ENCODE results near the gene SZT2. TPM values are rescaled to one million over a fixed set of nuclear protein-coding genes. Genes with fewer than 3 reads are reported as not detected.

The SZT2 gene
- total RNA-seq = 10 to 100 TPM; 49.5 to 73.2 TPM
- long read RNA-seq, full-length matches to known transcripts = 2 of 12 reads
- long read RNA-seq, partial matches to known transcripts = 5 of 12 reads
- long read RNA-seq, other reads (novel, unspliced or antisense) = 5 of 12 reads

- ATAC-seq (peak; percentile 98), DNase-seq (peak; percentile 96 to 97)
- intact Hi-C loops (cut with DNase I, micrococcal nuclease) = no loop called here
Measured at GRCh38 chr1:43389326-43390313, at the start of gene SZT2, which contains the start of gene MED8. TSS of gene SZT2 (plus strand) at chr1:43389899. CDS start at chr1:43389969, 70 bp downstream. TSS of gene MED8 (minus strand) at chr1:43389800. CDS start at chr1:43389764, 36 bp downstream.

DNA sequence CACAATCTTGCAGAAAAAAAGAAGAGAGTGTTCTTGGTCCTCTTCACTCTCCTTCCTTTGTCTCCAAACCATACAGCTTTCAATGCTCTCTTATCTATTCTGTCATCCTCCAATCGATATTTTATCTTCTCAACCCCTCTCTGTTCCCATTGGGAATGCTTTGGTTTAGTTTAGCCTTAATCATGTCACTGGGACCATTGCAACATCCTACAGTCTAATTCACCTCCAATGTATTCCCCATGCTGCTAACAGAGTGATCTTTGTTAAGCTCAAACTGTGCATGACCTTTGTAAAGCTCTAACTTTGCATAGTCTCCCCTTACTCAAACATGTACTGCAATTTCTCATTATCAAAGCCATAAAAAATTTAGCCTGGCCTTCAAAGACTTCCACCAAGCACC lies 49.1 kb upstream of the SZT2 start:
- ATAC-seq (no peak), DNase-seq (no peak)
- intact Hi-C loops (cut with DNase I, micrococcal nuclease) = no loop called here

DNA sequence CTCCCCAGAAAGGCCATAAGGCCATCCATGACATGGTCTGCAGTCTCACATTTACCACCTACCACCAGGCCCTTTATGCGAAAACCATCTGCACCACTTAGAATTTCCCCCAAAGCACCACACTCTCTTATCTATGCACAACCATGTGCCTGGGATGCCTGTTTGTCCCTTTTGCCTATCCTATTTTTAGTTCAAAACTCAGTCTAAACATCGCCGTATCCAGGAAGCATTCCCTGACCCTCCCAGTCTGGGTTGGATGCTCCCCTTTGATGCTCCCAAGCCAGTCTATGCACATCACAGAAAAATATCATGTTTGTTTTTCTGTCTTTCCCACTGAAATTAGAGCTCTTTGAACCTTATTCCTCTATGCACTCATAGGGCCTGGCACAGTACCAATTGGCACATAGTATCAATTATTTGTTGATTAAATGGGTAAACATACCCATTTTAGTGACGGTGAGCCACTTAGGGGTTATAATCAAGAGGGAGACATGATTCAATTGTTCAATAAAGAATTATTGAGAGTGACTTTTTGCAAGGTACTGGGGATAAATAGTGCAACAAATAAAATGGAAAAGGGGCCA lies 45.3 kb upstream of the SZT2 start:
- ATAC-seq (no peak), DNase-seq (no peak)
- intact Hi-C loops (cut with DNase I, micrococcal nuclease) = no loop called here

GRCh38 chr1:43345120-43345519 lies 44.6 kb upstream of the SZT2 start:
- intact Hi-C loops (cut with DNase I, micrococcal nuclease) = no loop called here
- no peak for DNase-seq
- peak; percentile 27 for ATAC-seq

GRCh38 chr1:43346636-43347035 lies 43.1 kb upstream of the SZT2 start:
- intact Hi-C loops (cut with DNase I, micrococcal nuclease) = no loop called here
- DNase-seq (no peak), ATAC-seq (no peak)

DNA sequence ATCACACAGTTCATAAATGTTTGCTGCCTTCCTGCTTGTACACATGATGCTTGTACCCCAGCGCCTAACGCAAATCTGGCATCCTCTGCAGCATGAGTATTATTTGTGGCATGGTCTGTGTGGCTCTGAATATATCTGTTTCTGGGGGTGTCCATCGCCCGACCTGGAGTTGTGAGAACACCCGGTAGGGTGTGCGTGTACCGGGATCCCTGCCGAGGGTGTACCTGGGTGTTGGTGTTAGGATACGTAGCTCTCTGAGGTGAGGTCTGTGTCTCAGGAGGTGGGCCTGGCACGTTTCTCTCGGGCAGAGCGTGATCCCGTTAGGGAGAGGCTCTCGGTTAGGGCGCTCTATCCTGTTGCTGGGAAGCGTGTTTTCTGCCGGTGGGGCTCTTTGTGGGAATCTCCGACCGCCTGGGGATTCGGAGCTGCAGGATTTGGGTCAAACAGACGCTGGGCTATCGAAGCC lies 41.3 kb upstream of the SZT2 start:
- intact Hi-C loops (cut with DNase I, micrococcal nuclease) = no loop called here
- ATAC-seq = peak; percentile 32
- peak in 1 of 2 donors; percentile 43 for DNase-seq

DNA sequence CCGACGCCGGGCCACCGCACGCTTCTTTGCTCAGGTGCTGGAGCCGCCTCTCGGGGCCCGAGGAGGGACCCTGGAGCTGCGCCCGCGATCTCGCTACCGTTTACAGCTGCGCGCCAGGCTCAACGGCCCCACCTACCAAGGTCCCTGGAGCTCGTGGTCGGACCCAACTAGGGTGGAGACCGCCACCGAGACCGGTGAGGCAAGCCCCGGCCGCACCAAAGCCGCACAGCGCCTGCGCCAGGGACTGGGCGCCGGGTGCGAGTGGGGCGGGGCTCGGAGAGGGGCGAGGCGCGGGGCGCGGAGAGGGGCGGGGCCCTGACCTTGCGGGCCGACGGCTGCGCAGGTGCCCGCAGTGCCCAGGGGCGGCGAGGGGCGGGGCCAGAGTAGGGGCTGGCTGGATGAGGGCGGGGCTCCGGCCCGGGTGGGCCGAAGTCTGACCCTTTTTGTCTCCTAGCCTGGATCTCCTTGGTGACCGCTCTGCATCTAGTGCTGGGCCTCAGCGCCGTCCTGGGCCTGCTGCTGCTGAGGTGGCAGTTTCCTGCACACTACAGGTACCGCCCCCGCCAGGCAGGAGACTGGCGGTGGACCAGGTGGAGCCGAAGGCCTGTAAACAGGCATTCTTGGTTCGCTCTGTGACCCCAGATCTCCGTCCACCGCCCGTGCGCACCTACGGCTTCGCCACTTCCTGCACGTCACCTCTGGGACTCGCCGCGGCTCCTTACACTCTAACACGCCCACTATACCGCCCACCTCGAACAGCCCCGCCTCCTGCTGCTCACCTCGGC lies 40.7 kb upstream of the SZT2 start:
- intact Hi-C loops (cut with DNase I, micrococcal nuclease) = no loop called here
- ATAC-seq = peak; percentile 87
- DNase-seq = peak; percentile 94 to 96

- DNase-seq (peak in 1 of 2 donors; percentile 47), ATAC-seq (no peak)
- intact Hi-C loops (cut with DNase I, micrococcal nuclease) = no loop called here
Measured at GRCh38 chr1:43349594-43350306, 39.9 kb upstream of the SZT2 start.

- ATAC-seq = no peak
- no peak for DNase-seq
- intact Hi-C loops (cut with DNase I, micrococcal nuclease) = no loop called here
Measured at GRCh38 chr1:43350976-43351375, 38.7 kb upstream of the SZT2 start.

GRCh38 chr1:43351421-43352350 lies 38.0 kb upstream of the SZT2 start:
- intact Hi-C loops (cut with DNase I, micrococcal nuclease) = no loop called here
- DNase-seq = peak in 1 of 2 donors; percentile 22
- ATAC-seq = no peak

DNA sequence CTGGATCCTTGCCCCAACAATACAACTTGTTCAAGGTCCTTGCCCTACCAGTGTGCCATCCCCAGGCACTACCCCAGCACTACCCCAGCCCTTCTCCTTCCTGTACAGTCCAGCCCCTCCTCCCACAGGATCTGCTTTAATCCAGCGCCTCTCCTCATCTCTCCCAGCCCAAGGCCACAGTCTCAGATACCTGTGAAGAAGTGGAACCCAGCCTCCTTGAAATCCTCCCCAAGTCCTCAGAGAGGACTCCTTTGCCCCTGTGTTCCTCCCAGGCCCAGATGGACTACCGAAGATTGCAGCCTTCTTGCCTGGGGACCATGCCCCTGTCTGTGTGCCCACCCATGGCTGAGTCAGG lies 37.4 kb upstream of the SZT2 start:
- ATAC-seq (no peak), DNase-seq (no peak)
- intact Hi-C loops (cut with DNase I, micrococcal nuclease) = no loop called here

- intact Hi-C loops (cut with DNase I, micrococcal nuclease) = no loop called here
- no peak for ATAC-seq
Measured at GRCh38 chr1:43352881-43353280, 36.8 kb upstream of the SZT2 start.

GRCh38 chr1:43354471-43354870 lies 35.2 kb upstream of the SZT2 start:
- intact Hi-C loops (cut with DNase I, micrococcal nuclease) = no loop called here
- ATAC-seq (no peak), DNase-seq (no peak)

More at GRCh38 chr1:43352881-43353280, 36.8 kb upstream of the SZT2 start:
- DNase-seq = no peak

DNA sequence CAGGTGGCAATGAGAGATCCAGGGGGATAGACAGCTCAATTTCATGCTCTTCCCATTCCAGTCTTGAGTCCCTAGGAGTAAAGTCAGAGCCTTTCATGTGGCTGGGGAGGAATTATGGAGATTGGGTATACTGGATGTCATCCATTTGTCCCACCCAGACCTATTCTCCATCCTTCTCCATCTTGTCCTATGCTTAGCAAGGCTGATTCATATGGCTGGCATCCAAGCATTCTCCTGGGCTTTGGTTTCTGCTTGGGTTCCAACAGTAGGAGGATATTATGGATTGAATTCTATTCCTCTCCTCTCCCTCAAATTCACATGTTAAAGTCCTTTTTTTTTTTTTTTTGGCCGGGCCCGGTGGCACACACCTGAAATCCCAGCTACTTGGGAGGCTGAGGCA lies 34.8 kb upstream of the SZT2 start:
- ATAC-seq (no peak), DNase-seq (no peak)
- intact Hi-C loops (cut with DNase I, micrococcal nuclease) = no loop called here

DNA sequence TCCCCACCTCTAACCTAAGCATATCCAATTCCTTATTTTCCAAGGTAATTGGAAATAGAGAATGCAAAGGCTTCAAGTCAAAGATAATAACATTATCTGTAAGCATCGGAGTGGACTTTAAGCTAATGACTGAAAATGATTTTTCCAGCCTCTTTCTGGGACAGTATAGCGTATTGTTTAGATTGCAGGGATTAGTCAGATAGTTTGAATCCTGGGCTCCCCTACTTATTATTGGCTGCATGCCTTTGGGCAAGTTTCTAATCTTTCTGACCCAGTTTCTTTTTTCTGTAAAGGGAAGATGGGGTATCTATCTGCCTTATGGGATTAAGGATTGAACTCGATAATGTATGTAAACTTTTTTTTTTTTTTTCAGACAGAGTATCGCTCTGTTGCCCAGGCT lies 32.4 kb upstream of the SZT2 start:
- DNase-seq = no peak
- intact Hi-C loops (cut with DNase I, micrococcal nuclease) = no loop called here
- no peak for ATAC-seq

GRCh38 chr1:43358121-43358745 lies 31.5 kb upstream of the SZT2 start:
- intact Hi-C loops (cut with DNase I, micrococcal nuclease) = no loop called here
- ATAC-seq = peak; percentile 64
- DNase-seq = peak; percentile 50 to 70

All from left colon (tissue), 2 donors.